B cell (primary cell): ENCODE data around the gene NRXN2. TPM values are rescaled to one million over a fixed set of nuclear protein-coding genes. Genes with fewer than 3 reads are reported as not detected.

Experiments
- ATAC-seq: fragments of 200-7000 bp; cut with Tn5 transposase; one replicate; pipeline ENCODE4 v1.10.0; 2021; ENCODE audit warnings: low read depth, mild to moderate bottlenecking, moderate number of reproducible peaks, moderate library complexity
- CTCF ChIA-PET: fragments of 350-600 bp; sonication (Branson Sonifier 250); formaldehyde crosslinking; loops from one replicate; lab custom pipeline; 2021; ENCODE audit warnings: antibody characterized with exemption, inconsistent platforms; lab: Charles Lee
- POLR2A ChIA-PET: fragments of 350-600 bp; sonication (Branson Sonifier 250); formaldehyde crosslinking; loops from one replicate; lab custom pipeline; 2021; ENCODE audit warnings: antibody characterized with exemption; lab: Charles Lee
- DNase-seq: peaks from one replicate; pipeline ENCODE4 v3.0.0; 2013
- H2AFZ ChIP-seq: 2 replicates; pipeline ENCODE4 v1.6.1; 2012; ENCODE audit warnings: mild to moderate bottlenecking, low read depth, low read length; ENCODE audit not compliant: insufficient read depth, poor library complexity, severe bottlenecking
- H3K27ac ChIP-seq, 2 donors: 1 replicate in 1 of 2; 2 replicates in 1 of 2; pipeline ENCODE4 v1.5.1; 2012 to 2013; ENCODE audit warnings: low read length in 2 of 2, mild to moderate bottlenecking in 2 of 2, moderate library complexity in 1 of 2
- H3K27me3 ChIP-seq, 4 experiments: fragments of 200-600 bp in 1 of 4; sonication (generic) in 1 of 4; replicated peaks in 1 of 4; 1 replicate in 2 of 4; 2 replicates in 2 of 4; pipeline versions ENCODE4 v1.6.1 to v1.7.0; 2013 to 2016; ENCODE audit warnings: low read length in 3 of 4, mild to moderate bottlenecking in 2 of 4, mixed read lengths in 1 of 4, moderate library complexity in 1 of 4; ENCODE audit not compliant: insufficient read depth in 4 of 4, control insufficient read depth in 3 of 4; ENCODE audit errors: control extremely low read depth in 1 of 4
- H3K36me3 ChIP-seq, 2 experiments: replicated peaks in 1 of 2; 1 replicate in 1 of 2; 2 replicates in 1 of 2; pipeline versions ENCODE4 v1.6.1 to v1.7.1; 2013; ENCODE audit warnings: low read length in 1 of 2; ENCODE audit not compliant: insufficient read depth in 2 of 2, control insufficient read depth in 1 of 2; ENCODE audit errors: control extremely low read depth in 1 of 2, extremely low read depth in 1 of 2
- H3K4me1 ChIP-seq, 2 donors: fragments of 200-600 bp in 1 of 2; sonication (generic) in 1 of 2; 1 replicate in 1 of 2; 2 replicates in 1 of 2; pipeline versions ENCODE4 v1.5.1 to v1.6.1; 2013 to 2017; ENCODE audit warnings: low read length in 2 of 2; ENCODE audit not compliant: control insufficient read depth in 2 of 2, insufficient read depth in 2 of 2
- H3K4me2 ChIP-seq: replicated peaks from 2 replicates; pipeline ENCODE3; 2012; ENCODE audit warnings: mild to moderate bottlenecking, low read depth, low read length; ENCODE audit not compliant: poor library complexity, severe bottlenecking
- H3K4me3 ChIP-seq, 5 experiments: fragments of 200-600 bp in 1 of 5; sonication (generic) in 1 of 5; 1 replicate in 3 of 5; 2 replicates in 2 of 5; pipeline versions ENCODE4 v1.5.1 to v1.7.0; 2011 to 2016; ENCODE audit warnings: low read length in 4 of 5, mild to moderate bottlenecking in 4 of 5, low read depth in 2 of 5, control low read depth in 1 of 5, moderate library complexity in 1 of 5; ENCODE audit not compliant: insufficient read depth in 1 of 5; ENCODE audit errors: control extremely low read depth in 1 of 5, extremely low read depth in 1 of 5
- H3K79me2 ChIP-seq: fragments of 200-600 bp; sonication (generic); one replicate; pipeline ENCODE4 v1.6.0; 2016; ENCODE audit warnings: low read length; ENCODE audit not compliant: control insufficient read depth, insufficient read depth
- H3K9ac ChIP-seq: fragments of 200-600 bp; sonication (generic); 2 replicates; pipeline ENCODE4 v1.6.1; 2017; ENCODE audit warnings: mild to moderate bottlenecking, low read length, moderate library complexity
- H3K9me3 ChIP-seq, 3 donors: one replicate each; pipeline versions ENCODE4 v1.6.1 to v1.7.1; 2013; ENCODE audit warnings: low read length in 2 of 3; ENCODE audit not compliant: control insufficient read depth in 2 of 3, insufficient read depth in 1 of 3; ENCODE audit errors: control extremely low read depth in 1 of 3
- H4K20me1 ChIP-seq: 2 replicates; pipeline ENCODE4 v1.6.0; 2012; ENCODE audit warnings: mild to moderate bottlenecking, low read length; ENCODE audit not compliant: insufficient read depth, control insufficient read depth, poor library complexity, severe bottlenecking
- H3K27ac Mint-ChIP-seq: one replicate; pipeline ENCODE4 v1.8.0; 2021; ENCODE audit warnings: mixed read lengths
- H3K27me3 Mint-ChIP-seq: one replicate; pipeline ENCODE4 v1.8.0; 2021; ENCODE audit warnings: mixed read lengths
- H3K4me1 Mint-ChIP-seq: one replicate; pipeline ENCODE4 v1.8.0; 2021; ENCODE audit warnings: mixed read lengths
- H3K4me3 Mint-ChIP-seq: one replicate; pipeline ENCODE4 v1.8.0; 2021; ENCODE audit warnings: mixed read lengths
- H3K9me3 Mint-ChIP-seq: one replicate; pipeline ENCODE4 v1.8.0; 2022; ENCODE audit warnings: mixed read lengths; ENCODE audit not compliant: insufficient read depth
- CTCF ChIP-seq: fragments of 200-600 bp; IDR thresholded peaks from one replicate; pipeline ENCODE4 v1.8.0; 2022; ENCODE audit warnings: antibody characterized with exemption, mild to moderate bottlenecking
- EZH2 ChIP-seq: IDR thresholded peaks from 2 replicates; pipeline ENCODE4 v1.6.1; 2012; ENCODE audit warnings: borderline replicate concordance, low read depth, mild to moderate bottlenecking, moderate library complexity, low read length; ENCODE audit not compliant: insufficient read depth, poor library complexity, severe bottlenecking
- WGBS: methylation state at CpG from one replicate; pipeline ENCODE4 v1.1.5; 2013; ENCODE audit warnings: missing lambda C conversion rate; ENCODE audit not compliant: insufficient coverage; 5-methylcytosine and 5-hydroxymethylcytosine counted together
- intact Hi-C: fragments of 100-400 bp; cut with micrococcal nuclease; formaldehyde crosslinking; loops from one replicate; pipeline ENCODE4 v1.10.0; 2022
- polyA plus RNA-seq: library from polyadenylated mRNA; depleted of rRNA; stranded (reverse); fragments of >200 nt; gene quantifications from 2 replicates; pipeline ENCODE4 v1.2.3, GENCODE V29; 2012
- total RNA-seq, 2 donors: library from RNA; stranded (reverse); fragments of 120-200 nt in 1 of 2; gene quantifications; 1 replicate in 1 of 2; 2 replicates in 1 of 2; pipeline versions ENCODE4 v1.2.3 to v1.2.4, GENCODE V29; 2013 to 2022

NRXN2 gene
- total and polyA plus RNA-seq, 2 donors (not counting 1 experiment from before 2014, with no cell fraction given): 0.01 to 0.52 TPM

GRCh38 chr11:64717268-64717578, 5.8 kb downstream of the NRXN2 start:
- DNase-seq (no peak), ATAC-seq (no peak)
- Histone ChIP-seq H3K4me1 (peaks cover 6 to 15% of the 10 kb centered on the region in 2 donors), H2AFZ (no peak overlapping the region), H3K9me3 (peaks cover 0 to 13% (median 0%) of the 10 kb centered on the region in 3 donors), H3K36me3 (no peaks in the 10 kb centered on the region), H4K20me1 (peaks cover 3% of the 10 kb centered on the region), H3K4me3 (no peak overlapping the region), H3K27ac (no peak overlapping the region), H3K27me3 (peaks cover 0 to 78% (median 26%) of the 10 kb centered on the region in 4 experiments), H3K9ac (no peak overlapping the region), H3K4me2 (no peak overlapping the region), H3K79me2 (no peaks in the 10 kb centered on the region)
- POLR2A ChIA-PET: no interaction called here
- H3K4me3 Mint-ChIP-seq: no peak overlapping the region
- no peaks in the 10 kb centered on the region for H3K9me3 Mint-ChIP-seq
- 80% methylated on average over 4 of the region's 4 CpGs for WGBS
- TF ChIP-seq CTCF (no peak), EZH2 (no peak)
- intact Hi-C loops: no loop called here
- H3K27ac Mint-ChIP-seq: no peak overlapping the region
- peaks cover 13% of the 10 kb centered on the region for H3K4me1 Mint-ChIP-seq
- CTCF ChIA-PET: interaction anchor here (1.3 kb wide), 2 partner anchors 28 to 67 kb away, joined by 4 to 5 read pairs; no protein-coding TSS in a partner anchor
- H3K27me3 Mint-ChIP-seq: peaks cover 72% of the 10 kb centered on the region

GRCh38 chr11:64716473-64717267, 6.3 kb downstream of the NRXN2 start:
- no peak overlapping the region for H3K4me3 ChIP-seq
- WGBS: 46% methylated on average over 19 of the region's 21 CpGs
- ChIA-PET CTCF (interaction anchor here (1.3 kb wide), 2 partner anchors 28 to 66 kb away, joined by 4 to 5 read pairs; no protein-coding TSS in a partner anchor), POLR2A (no interaction called here)
- H3K9ac ChIP-seq: no peak overlapping the region
- no peak overlapping the region for H3K4me2 ChIP-seq
- DNase-seq: no peak
- no peak for ATAC-seq
- H3K4me1 Mint-ChIP-seq: peaks cover 18% of the 10 kb centered on the region
- peaks cover 0 to 78% (median 29%) of the 10 kb centered on the region in 4 experiments for H3K27me3 ChIP-seq
- H3K4me1 ChIP-seq: peaks cover 10 to 21% of the 10 kb centered on the region in 2 donors
- H3K9me3 ChIP-seq: peaks cover 0 to 18% (median 0%) of the 10 kb centered on the region in 3 donors
- H3K27ac ChIP-seq: no peak overlapping the region
- H3K4me3 Mint-ChIP-seq: no peak overlapping the region
- intact Hi-C loops: no loop called here
- peaks cover 76% of the 10 kb centered on the region for H3K27me3 Mint-ChIP-seq
- TF ChIP-seq EZH2: no peak
- no peak for TF ChIP-seq CTCF
- peaks cover 6% of the 10 kb centered on the region for H4K20me1 ChIP-seq
- H3K9me3 Mint-ChIP-seq: no peaks in the 10 kb centered on the region
- H3K79me2 ChIP-seq: no peaks in the 10 kb centered on the region
- H3K27ac Mint-ChIP-seq: no peak overlapping the region
- no peak overlapping the region for H2AFZ ChIP-seq
- no peaks in the 10 kb centered on the region for H3K36me3 ChIP-seq
